HFF-Myc (cell line): Measurements from ENCODE around the gene USP35.

Source experiments
- DNase-seq: peaks from one replicate; pipeline ENCODE4 v3.0.0-alpha.2; 2011; ENCODE audit warnings: low read depth; ENCODE audit errors: extremely low read depth
- H3K4me3 ChIP-seq: replicated peaks from 2 replicates; pipeline ENCODE4 v1.5.1; 2011; ENCODE audit warnings: low read depth, mild to moderate bottlenecking, control low read depth, low read length
- CTCF ChIP-seq: IDR thresholded peaks from 2 replicates; pipeline ENCODE4 v1.5.1; 2012; ENCODE audit warnings: mild to moderate bottlenecking, low read depth, low read length, control low read depth; ENCODE audit errors: missing control alignments

The USP35 gene

GRCh38 chr11:78188286-78189173, at the start of gene USP35, which contains the start of gene KCTD21:
USP35 (plus strand) TSS chr11:78188919; CDS start chr11:78196246, 7,327 bp downstream.
KCTD21 (minus strand) TSS chr11:78188626; CDS start chr11:78174554, 14,072 bp downstream.
- peak within 1 kb of the TSS; percentile 79 for H3K4me3 ChIP-seq
- DNase-seq = peak; percentile 89
- TF ChIP-seq CTCF = no peak

- H3K4me3 ChIP-seq = peak within 1 kb of the TSS; percentile 57
- no peak for TF ChIP-seq CTCF
- DNase-seq = peak; percentile 86
Measured at GRCh38 chr11:78139422-78140391, 49.0 kb upstream of the USP35 start, which contains the start of gene ALG8. ALG8 (minus strand) TSS chr11:78139626; CDS start chr11:78139588, 38 bp downstream.

GRCh38 chr11:78140392-78141077, 48.2 kb upstream of the USP35 start:
- no peak for DNase-seq
- peak overlapping the region; percentile 57 for H3K4me3 ChIP-seq
- TF ChIP-seq CTCF = no peak

GRCh38 chr11:78145511-78146025, 43.2 kb upstream of the USP35 start:
- no peak for DNase-seq
- TF ChIP-seq CTCF = no peak
- no peak overlapping the region for H3K4me3 ChIP-seq

GRCh38 chr11:78147807-78148206, 40.9 kb upstream of the USP35 start:
- no peak for TF ChIP-seq CTCF
- no peak overlapping the region for H3K4me3 ChIP-seq
- DNase-seq = no peak

GRCh38 chr11:78149646-78150045, 39.1 kb upstream of the USP35 start:
- peak; percentile 19 for TF ChIP-seq CTCF
- no peak for DNase-seq
- H3K4me3 ChIP-seq = no peak overlapping the region
